Stimulated activated CD8-positive, alpha-beta memory T cell treated with anti-CD3 and anti-CD28 coated beads, Interleukin-15, amount 100 ng/mL, for 1 hour (primary cell): ENCODE measurements around the gene TAAR2.
"Not testable (repeated sequence)": the region's sequence is repeated elsewhere in the genome, so short reads cannot be mapped to it uniquely, and the experiment has no call there.

Experiments
- DNase-seq: peaks from one replicate; pipeline ENCODE4 v3.0.0-alpha.2; 2020; ENCODE audit warnings: low read depth

The TAAR2 gene, protein sequence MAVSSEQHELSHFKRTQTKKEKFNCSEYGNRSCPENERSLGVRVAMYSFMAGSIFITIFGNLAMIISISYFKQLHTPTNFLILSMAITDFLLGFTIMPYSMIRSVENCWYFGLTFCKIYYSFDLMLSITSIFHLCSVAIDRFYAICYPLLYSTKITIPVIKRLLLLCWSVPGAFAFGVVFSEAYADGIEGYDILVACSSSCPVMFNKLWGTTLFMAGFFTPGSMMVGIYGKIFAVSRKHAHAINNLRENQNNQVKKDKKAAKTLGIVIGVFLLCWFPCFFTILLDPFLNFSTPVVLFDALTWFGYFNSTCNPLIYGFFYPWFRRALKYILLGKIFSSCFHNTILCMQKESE

DNA sequence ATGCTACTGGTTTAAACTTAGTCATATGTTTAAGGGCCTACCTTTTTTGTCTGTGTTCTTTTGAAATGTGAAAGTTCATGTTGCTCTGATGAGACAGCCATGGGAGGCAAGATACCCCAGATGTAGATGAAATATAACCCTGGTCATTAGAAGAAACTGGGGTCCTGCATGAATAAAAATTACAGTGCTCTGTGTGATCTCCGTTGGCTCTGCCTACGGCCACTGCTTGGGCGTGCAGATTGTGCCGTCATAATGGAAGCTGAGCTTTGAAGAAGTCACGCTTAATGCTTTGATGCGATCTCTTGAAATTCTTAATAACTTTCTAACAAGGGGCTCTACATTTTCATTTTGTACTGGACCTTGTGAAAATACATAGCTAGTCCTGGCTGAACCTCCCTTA is at the start of gene TAAR2:
Gene TAAR2 (minus strand): TSS at position 101 of the 400 bp plus-strand sequence. CDS start 0 bp downstream, at position 101.
- DNase-seq = no peak

DNA sequence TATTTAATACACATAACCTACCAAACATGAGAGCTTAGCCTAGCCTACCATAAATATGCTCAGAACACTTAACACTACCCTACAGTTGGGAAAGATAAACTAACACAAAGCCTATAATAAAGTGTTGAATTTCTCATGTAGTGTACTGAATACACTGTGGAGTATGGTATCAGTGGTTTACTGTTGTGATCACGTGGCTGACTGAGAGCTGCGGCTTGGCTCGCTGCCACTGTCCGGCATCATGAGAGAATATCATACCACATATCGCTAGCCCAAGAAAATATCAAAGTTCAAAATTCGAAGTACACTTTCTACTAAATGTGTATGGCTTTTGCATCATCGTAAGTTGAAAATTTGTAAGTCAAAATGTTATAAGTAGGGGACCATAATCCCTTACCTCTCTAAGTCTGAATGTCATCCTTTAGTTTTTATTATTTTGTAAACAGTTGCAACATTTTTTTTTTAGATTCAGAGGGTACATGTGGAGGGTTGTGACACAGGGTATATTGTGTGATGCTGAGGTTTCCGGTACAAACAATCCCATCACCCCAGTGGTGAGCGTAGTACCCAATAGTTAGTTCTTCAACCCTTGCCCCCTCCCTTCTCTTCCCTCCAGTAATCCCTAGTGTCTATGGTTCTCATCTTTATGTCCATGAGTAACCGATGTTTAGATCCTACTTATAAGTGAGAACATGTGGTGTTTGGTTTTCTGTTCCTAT is 49.5 kb upstream of the TAAR2 start:
- no peak for DNase-seq

DNA sequence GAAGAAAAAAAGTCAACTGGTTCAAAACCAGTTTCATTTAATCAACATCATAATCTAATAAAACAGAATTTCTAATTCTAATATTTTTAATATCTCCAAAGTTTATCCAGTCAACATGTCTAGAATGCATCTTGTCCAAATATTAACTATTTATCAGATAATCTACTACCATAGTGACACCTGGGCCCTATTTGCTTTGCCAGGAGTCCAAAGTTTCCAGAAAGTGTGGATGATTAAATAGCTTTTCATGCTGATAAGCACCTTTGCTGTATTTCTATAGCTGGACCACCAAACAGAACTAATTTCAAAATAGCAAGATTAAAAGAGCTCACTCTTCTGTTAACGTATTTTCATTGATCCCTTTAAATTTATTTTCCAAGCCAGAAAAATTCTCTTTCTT is 47.2 kb upstream of the TAAR2 start:
- no peak for DNase-seq

DNA sequence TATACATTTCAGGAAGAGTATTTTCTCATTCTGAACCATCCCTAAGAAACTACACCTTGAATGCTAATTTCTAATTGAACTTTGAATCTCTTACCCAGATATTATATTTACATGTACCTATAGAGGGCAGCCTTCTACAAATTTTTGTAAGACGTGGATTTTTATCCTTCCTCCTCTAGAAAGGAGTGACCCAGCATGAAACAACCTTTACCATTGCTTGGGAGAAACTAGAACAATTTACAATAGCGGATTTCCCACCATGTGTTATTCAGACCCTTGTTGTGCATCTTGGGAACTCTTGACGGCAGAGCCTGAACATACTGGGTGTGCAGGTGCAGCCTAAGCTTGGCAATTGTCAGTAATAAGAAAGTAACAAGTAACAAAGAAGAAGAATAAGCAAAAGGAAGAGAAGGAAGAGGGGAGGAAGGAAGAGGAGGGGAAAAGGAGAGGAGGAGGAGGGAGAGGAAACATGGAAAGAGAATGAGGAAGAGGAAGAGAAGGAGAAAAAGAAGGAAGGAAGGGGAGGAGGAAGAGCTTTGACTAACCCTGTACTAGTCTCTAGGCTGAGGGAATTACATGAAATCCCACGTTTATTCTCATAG is 45.7 kb upstream of the TAAR2 start:
- DNase-seq = no peak

DNA sequence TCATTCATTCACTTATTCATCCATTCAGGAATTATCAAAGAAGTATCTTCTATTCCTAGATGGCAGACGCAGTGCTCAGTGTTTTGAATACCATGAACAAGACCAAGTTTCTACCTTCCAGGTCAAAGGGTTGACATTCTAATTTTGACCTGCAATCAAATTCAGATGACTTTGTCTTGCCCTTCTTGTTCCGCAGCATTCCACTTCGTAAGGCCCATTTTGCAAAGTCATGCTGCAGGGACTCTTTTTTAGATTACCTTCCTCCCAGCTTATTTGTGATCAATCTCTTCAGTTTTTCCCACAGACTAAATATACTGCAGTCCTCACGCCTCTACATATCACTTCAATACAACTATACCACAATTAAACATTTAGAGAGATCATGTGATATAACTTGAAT is 42.0 kb upstream of the TAAR2 start:
- DNase-seq = no peak

DNA sequence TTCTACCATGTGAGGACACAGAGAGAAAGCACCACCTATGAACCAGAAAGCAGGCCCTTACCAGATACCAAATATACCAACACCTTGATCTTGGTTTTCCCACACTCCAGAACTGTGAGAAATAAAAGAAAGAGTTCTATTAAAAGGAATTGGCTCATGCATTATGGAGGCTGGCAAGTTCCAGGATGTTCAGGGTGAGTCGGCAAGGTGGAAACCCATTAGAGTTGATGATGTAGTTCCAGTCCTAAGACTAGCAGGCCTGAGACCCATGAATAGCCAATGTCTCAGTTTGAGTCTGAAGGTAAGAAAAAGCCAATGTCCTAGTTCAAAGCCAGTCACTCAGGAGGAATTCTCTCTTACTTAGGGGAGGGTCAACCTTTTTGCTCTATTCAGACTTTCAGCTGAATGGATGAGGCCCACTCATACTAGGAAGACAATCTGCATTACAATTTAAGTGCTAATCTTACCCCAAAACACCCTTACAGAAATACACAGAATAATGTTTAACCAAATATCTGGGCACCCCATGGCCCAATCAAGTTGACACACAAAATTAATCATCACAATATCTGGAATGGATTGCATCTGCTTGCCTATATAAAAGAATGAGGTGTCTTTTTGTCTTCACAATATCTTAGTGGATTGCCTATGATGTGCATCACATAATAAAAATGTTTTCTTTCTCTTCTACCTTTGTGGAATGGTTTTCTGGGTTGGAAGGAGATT is 40.4 kb upstream of the TAAR2 start:
- no peak for DNase-seq

DNA sequence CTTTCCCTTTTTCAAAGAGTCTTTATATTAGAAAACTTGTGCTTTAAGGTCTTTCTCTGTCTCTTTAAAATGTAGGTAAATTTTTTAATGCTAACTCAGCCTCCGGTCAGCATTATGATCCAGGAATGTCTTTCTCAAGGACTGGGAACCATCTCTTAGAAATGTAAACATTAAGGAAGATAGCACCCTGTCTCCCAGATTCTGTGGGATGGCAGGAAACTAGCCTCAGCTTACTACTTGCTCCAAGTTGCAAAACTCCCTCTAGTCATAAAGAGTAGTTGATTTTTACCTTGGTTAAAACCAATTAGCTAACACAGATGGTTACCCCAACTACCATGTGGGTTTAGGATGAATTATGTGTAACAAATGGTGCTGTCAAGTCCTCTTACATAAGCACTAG is 39.6 kb upstream of the TAAR2 start:
- no peak for DNase-seq

DNA sequence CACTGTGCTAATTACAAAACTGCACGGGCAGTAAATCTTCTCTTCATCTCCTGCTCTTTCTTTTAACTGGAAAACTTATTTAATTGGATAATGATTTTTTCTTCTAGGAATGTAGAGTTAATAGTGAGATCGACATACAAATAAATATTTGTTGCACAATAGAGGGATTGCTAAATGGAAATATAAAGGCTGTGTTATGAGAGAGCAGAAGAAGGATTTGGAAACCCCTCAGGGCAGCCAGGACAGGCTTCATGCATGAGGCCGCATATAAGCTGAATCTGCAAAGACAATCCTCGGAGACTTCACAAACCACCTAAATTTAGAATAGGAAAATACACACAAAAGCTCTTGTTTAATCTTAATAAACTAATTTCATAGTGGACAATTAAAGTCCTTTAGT is 37.8 kb upstream of the TAAR2 start:
- DNase-seq = no peak

DNA sequence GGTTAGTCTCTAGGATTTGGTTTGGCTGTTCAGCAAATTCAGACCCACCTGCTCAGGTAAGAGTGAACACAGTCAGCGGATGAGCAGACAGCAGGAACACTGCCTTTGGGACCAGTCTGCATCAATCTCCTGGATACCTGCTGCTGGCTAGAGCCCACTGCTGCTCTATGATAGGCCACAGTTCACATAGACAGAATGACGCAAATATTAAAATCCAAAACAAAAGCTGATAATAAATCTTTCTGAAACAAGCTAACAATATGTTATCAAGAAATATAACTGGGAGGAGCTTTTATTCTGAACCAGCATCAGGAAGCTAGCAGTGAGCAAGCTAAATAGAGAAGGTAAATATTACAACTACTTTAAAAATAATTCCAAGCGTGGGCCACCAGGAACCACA is 35.0 kb upstream of the TAAR2 start, which contains the start of gene TAAR1:
Gene TAAR1 (minus strand): TSS at position 101 of the 400 bp plus-strand sequence. CDS start 13,179 bp downstream, outside the sequence.
- DNase-seq = no peak

DNA sequence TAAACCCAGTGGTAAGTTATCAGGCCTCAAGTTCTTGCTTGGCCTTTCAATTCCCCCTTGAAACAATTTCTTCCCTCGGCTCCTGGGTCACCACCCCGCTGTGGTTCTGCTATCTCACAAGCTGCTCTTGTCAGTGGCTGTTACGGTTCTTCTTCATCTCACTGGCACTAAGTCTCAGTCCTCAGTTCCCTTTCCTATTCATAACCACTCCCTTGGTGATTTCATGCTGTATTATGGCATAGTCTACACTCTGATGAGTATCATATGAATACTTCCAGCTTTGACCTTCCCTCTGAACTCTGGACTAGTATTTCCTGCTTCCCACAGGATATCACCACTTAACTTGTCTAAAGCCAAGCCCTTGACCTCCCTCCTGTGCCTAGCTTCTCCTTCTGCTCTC is 27.0 kb upstream of the TAAR2 start:
- no peak for DNase-seq

DNA sequence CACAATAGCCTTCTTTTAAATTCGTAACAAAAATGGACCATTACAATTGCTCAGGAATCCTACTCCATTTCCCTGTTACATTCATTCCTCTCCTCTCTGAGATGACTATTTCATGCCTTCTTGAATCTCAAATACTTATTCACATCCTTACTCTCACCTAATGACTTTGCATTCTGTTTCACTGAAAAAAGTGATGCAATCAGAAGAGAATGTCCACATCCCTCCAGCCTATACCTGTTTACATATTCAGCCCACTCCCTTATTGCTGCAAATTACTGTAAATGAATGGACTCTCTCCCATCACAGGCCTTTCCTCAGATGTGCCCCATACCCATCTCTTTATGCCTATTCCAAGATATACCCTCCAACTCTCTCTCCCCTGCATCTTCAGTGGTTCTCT is 26.4 kb upstream of the TAAR2 start:
- no peak for DNase-seq

DNA sequence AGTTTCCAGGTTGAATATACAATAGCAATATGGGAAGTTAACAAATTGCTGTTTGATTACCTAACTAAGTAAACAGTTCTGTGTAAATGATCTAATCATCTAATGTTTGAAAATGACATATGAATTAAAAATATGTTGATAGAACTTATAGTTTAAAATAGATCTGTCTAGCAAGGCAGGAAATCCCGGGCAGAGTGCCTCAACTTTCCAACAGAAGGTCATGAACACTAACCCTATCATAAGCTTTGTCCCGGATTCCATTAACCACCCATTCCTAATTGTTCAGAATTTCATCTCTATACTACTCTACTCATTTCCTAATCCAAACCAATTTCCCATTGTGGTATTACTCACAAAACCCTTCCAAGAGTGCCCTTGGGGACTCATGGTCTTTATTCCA is 24.8 kb upstream of the TAAR2 start:
- no peak for DNase-seq

DNA sequence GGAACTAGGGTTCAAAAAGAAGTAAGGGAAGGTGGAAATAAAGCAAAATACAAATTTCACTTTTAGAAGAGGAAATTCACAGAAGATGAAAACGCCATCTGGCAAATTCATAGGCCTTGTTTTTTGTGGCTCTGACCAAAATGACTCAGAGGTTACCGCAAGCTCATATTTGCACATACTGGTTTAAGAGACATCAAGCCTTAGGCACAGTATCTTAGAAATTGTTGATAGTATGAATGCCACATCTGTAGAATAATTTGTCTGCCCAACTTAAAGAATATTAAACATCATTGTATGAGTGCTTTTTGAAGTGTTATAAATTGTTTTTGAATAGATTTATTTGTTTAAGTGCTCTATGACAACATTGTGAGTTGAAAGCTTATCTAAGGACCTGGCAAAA is 24.3 kb upstream of the TAAR2 start:
- no peak for DNase-seq

DNA sequence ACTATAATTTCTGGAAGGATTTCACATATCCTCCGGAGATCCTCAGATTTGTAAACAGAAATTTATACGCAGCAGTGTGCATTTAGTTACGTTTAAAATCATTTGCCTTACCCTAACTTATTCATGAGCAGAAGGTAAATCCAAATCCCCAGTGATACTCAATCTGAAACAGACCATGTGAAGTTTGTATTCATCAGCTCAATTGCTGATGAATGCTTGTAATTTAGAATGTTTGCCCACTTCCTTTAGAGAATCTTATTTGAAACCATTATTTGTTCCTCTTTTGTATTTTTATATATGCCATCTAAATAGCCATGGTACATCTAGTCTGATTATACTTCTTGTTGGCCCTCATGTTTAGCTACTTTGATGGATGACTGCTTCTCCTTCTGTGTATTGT is 19.5 kb upstream of the TAAR2 start:
- no peak for DNase-seq

DNA sequence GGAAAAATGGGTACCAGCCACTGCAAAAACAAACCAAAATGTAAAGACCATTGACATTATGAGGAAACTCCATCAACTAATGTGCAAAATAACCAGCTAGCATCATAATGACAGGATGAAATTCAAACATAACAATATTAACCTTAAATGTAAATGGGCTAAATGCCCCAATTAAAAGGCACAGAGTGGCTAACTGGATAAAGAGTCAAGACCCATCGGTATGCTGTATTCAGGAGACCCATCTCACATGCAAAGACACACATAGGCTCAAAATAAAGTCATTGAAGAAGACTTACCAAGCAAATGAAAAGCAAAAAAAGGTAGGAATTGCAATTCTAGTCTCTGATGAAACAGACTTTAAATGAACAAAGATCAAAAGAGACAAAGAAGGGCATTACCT is 13.1 kb upstream of the TAAR2 start:
- not testable (repeated sequence) for DNase-seq

DNA sequence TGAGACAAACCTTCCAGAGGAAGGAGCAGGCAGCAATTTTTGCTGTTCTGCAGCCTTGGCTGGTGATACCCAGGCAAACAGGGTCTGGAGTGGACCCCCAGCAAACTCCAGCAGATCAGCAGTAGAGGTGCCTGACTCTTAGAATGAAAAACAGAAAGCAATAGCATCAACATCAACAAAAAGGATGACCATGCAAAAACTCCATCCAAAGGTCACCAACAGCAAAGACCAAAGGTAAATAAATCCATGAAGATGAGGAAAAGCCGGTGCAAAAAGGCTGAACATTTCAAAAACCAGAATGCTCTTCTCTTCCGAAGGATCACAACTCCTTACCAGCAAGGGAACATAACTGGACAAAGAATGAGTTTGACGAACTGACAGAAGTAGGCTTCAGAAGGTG is 11.8 kb upstream of the TAAR2 start:
- not testable (repeated sequence) for DNase-seq

DNA sequence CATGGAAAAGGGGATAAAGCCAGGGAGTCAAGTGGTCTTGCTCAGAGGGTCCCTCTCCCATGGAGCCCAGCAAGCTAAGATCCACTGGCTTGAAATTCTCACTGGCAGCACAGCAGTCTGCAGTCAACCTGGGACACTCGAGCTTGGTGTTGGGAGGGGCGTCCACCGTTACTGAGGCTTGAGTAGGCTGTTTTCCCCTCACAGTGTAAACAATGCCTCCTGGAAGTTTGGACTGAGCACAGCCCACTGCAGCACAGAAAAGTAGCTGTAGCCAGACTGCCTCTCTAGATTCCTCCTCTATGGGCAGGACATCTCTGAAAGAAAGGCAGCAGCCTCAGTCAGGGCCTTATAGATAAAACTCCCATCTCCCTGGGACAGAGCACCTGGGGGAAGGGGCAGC is 11.2 kb upstream of the TAAR2 start:
- not testable (repeated sequence) for DNase-seq

DNA sequence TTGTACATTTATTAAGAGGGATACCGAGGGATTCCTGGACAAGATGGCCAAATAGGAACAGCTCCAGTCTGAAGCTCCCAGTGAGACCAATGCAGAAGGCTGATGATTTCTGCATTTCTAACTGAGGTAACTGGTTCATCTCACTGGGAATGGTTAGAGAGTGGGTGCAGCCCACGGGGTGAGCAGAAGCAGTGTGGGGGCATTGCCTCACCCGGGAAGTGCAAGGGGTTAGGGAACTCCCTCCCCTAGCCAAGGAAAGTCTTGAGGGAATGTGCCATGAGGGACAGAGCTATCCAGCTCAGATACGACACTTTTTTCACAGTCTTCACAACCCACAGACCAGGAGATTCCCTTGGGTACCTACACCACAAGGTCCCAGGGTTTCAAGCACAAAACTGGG is 10.7 kb upstream of the TAAR2 start:
- no peak for DNase-seq

DNA sequence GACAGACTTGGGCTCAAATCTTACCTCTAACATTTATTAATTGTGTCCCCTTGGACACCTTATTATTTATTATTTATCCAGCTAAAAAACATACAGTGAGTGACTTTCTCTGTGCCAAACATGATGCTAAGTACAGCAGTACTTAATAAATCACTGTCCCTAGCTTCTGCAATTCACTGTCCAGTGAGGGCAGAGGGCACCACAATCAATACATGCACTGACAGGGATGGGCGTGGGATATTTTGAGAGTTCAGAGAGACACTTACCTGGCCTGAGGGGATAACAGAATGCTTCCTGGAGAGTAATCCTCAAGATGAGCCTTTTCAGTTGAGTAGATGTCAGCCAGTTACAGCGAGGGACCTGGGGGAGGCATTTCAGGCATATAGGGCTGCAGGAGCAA is 9.3 kb upstream of the TAAR2 start:
- DNase-seq = no peak

DNA sequence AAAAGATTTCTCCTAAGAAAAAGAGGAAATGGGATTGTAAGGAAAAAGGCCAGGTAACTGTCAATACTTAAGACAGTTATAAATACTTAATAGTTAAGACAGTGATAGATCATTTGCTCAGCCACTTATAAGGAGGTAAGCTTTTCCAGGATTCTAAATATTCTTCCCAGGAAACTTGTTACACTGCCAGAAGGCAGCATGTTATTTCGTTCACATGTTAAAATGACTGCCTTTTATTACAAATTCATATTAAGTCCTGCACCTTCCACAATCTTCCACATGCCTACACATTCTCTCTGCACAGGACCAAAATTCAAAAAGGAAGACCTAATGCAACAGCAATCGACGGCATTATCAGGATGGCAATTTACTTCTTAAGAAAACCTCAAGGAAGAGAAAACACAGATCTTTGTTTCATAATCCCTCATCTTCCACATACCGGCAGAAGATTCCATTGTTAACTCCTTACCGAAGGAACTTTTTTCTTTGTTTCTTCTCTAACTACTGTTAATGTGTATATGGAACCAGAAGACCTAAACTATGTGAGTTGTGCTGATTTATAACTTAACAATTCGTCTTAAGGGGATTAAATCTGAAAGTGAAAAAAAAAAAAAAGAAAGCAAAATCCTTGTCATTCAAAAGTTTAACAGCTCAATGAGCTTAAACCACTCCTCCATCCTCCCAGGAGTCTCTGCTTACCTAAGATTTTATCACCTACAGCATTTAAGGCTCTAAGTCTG is 799 bp downstream of the TAAR2 start:
- DNase-seq = no peak

DNA sequence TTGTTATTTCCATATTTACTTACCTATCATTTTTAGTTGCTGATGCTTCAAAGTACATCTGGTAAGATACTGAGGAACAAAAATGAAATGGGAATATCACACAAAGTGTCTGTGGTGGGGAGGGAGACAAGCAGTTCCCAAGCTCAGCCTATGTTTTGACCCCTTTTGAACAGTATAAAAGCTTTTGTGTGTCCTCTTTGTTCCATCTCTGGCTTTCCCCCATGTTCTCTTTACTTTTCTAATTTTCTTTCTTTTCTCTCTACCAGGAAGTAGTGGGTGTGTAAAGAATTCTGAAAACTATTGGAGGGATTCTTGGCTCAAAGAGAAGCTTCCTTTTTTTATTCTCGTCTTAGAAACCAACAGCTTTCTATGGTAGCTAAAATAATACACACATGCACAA is 7.4 kb downstream of the TAAR2 start:
- no peak for DNase-seq

DNA sequence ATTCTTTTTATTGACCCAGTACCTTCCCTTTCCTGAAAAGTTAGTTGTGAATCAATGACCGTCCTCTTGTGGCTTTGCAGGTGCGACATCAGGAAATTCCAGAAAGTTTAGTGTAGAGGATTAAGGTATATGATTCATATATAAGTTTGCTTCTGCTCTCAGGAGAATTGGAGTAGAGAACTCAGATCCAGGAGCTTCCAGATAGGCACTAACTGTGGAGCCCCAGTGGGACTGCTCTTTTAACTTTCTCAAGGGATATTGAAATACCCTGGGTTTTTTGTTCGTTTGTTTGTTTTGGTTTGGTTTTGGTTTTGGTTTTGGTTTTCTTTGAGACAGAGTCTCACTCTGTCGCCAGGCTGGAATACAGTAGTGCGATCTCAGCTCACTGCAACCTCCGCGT is 9.5 kb downstream of the TAAR2 start:
- no peak for DNase-seq
